Kidney epithelial cell (primary cell): ENCODE data around the gene ARFRP1. TPM values are rescaled to one million over a fixed set of nuclear protein-coding genes. Genes with fewer than 3 reads are reported as not detected.

Source experiments
- DNase-seq: peaks from one replicate; pipeline ENCODE4 v3.0.0-alpha.2; 2010; ENCODE audit warnings: low read depth
- H3K27me3 ChIP-seq: 2 replicates; pipeline ENCODE4 v1.6.0; 2011; ENCODE audit warnings: low read length; ENCODE audit not compliant: control insufficient read depth, insufficient read depth
- H3K36me3 ChIP-seq: 2 replicates; pipeline ENCODE4 v1.5.1; 2011; ENCODE audit warnings: low read length; ENCODE audit not compliant: control insufficient read depth, insufficient read depth
- H3K4me3 ChIP-seq: 2 replicates; pipeline ENCODE4 v1.5.1; 2011; ENCODE audit warnings: low read depth, mild to moderate bottlenecking, control low read depth, low read length
- total RNA-seq: library from RNA; depleted of rRNA; stranded (reverse); fragments of >200 nt; gene quantifications from 2 replicates; pipeline ENCODE4 v1.2.3, GENCODE V29; 2015
- TF ChIP-seq, protein P1 (sequence below): IDR thresholded peaks from 2 replicates; pipeline ENCODE4 v1.5.1; 2011; ENCODE audit warnings: mild to moderate bottlenecking, moderate library complexity, low read length, control low read depth, inconsistent platforms; ENCODE audit not compliant: insufficient read depth, poor library complexity, severe bottlenecking

Gene ARFRP1
- total RNA-seq, 1 donor from 2014 or later: 56.9 TPM

DNA sequence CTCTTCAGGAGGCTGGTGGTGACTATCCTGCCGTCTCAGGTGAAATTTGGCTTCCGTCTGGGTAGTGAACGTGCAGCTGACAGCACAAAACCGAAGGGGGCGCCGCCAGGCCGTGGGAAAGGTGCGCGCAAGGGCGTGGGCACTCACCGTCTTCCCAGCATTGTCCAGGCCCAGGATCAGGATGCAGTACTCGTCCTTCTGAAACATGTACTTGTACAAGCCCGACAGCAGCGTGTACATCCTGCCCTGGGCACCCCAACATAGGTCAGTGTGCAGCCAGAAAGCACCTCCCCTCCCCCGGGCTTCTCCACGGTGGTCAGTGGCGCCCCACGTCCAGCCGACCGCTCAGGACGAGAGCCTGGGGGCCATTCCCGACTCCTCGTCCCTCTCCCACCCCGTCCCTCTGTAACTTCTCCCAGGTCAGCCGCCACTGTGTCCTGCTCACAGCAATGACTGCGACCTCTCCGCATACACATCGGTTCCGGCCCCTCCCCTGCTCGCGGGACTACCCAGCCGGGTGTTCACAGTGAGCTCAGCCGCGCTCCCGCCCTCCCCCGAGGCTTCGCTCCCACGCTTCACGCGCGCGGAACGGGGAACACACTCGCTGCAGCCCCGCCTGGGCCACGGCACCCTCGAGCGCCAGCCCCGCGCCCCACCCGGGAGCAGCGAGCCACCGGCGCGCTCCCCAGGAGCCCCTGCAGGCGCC lies 771 bp downstream of the ARFRP1 start:
- Histone ChIP-seq H3K36me3 (peaks cover 1% of the 10 kb centered on the region), H3K4me3 (peak overlapping the region; percentile 67), H3K27me3 (no peaks in the 10 kb centered on the region)
- TF ChIP-seq, protein P1, sequence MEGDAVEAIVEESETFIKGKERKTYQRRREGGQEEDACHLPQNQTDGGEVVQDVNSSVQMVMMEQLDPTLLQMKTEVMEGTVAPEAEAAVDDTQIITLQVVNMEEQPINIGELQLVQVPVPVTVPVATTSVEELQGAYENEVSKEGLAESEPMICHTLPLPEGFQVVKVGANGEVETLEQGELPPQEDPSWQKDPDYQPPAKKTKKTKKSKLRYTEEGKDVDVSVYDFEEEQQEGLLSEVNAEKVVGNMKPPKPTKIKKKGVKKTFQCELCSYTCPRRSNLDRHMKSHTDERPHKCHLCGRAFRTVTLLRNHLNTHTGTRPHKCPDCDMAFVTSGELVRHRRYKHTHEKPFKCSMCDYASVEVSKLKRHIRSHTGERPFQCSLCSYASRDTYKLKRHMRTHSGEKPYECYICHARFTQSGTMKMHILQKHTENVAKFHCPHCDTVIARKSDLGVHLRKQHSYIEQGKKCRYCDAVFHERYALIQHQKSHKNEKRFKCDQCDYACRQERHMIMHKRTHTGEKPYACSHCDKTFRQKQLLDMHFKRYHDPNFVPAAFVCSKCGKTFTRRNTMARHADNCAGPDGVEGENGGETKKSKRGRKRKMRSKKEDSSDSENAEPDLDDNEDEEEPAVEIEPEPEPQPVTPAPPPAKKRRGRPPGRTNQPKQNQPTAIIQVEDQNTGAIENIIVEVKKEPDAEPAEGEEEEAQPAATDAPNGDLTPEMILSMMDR: peak; percentile 46
- no peak for DNase-seq

DNA sequence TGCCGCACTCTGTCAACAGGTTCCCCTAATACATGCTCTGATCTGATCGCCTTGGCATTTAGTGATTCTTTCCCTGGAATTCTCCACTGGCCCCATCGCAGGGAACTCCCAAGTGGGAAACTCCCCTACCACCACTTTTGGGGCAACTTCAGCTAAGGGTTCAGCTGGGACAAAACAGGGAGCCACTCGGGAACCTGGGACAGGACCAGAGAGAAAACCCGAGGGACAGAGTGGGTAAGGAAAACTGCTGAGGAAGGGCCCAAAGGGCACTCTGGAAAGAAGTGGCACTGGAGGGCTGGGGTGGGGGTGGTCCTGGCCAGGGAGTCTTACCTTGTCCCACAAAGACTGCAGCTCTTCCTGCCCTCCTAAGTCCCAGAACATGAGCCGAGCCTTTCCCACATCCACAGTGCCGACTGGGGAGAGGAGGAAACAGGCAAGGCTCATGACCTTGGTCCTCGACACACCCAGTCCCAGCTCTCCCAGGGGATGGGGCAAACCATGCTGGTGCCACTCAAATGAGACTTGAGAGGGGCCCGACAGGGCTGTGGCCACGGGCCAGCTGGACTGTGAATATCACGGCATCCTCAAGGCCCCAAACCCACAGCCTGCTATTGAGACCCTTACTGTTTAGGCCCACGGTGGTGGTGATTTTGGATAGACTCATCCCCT lies 1.6 kb downstream of the ARFRP1 start:
- Histone ChIP-seq H3K36me3 (peaks cover 1% of the 10 kb centered on the region), H3K4me3 (peak overlapping the region; percentile 67), H3K27me3 (no peaks in the 10 kb centered on the region)
- TF ChIP-seq, protein P1: no peak
- no peak for DNase-seq

DNA sequence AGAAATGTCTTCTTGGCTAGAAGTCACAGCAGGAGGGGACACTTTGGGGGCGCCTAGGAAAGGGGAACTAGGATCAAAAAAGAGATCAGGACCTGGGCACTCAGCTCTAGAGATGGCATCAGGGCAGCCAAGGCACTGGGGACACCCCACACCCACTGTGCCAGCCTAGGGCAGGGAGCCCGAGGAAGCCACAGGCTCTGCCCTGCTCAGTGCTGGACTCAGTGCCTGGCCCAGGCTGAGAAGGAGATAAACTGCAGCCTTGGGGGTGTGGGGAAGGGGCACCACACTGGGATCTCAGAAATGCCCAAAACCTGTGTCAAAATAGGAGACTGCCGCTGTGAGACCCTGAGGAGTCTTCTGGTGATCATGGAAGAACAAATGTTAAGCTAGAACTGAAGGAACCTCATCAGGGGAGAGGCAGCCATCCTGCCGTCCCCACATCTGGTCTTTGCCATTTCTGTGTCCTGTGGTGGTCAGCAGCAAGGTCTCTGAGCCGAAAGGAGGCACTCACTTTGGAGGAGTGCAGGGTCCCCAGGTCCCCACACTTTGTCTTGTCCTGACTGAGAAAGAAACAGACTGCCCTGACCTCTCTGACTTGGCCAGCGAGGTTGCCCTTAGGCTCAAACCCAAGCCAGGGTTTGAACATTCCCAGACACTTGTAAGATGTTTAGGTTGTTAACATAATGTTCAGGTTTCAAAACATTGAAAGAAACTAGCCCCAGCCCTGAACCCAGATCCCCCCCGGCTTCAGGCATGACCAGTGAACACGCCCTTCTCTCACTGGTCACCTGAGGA lies 2.3 kb downstream of the ARFRP1 start:
- Histone ChIP-seq H3K4me3 (no peak overlapping the region), H3K27me3 (no peaks in the 10 kb centered on the region), H3K36me3 (peaks cover 1% of the 10 kb centered on the region)
- TF ChIP-seq, protein P1: no peak
- no peak for DNase-seq

DNA sequence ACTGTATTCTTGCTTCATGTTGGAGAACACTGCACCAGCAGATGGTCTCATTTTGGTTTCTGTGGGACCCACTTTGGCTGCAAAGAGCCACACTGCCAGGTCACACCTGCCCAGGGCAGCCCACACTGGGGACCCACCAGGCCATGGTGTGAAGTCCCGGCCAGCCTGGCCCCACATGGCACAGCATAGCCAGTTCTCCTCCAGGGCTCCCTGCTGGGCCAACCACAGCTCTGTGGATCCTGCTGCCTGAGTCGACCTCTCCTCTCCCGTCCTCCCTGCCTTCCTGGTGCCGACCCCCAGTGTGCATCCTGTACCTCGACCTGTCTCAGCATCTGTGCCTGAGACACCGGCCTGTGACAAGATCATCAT lies 3.0 kb downstream of the ARFRP1 start:
- TF ChIP-seq, protein P1: no peak
- Histone ChIP-seq H3K4me3 (no peak overlapping the region), H3K27me3 (no peaks in the 10 kb centered on the region)

DNA sequence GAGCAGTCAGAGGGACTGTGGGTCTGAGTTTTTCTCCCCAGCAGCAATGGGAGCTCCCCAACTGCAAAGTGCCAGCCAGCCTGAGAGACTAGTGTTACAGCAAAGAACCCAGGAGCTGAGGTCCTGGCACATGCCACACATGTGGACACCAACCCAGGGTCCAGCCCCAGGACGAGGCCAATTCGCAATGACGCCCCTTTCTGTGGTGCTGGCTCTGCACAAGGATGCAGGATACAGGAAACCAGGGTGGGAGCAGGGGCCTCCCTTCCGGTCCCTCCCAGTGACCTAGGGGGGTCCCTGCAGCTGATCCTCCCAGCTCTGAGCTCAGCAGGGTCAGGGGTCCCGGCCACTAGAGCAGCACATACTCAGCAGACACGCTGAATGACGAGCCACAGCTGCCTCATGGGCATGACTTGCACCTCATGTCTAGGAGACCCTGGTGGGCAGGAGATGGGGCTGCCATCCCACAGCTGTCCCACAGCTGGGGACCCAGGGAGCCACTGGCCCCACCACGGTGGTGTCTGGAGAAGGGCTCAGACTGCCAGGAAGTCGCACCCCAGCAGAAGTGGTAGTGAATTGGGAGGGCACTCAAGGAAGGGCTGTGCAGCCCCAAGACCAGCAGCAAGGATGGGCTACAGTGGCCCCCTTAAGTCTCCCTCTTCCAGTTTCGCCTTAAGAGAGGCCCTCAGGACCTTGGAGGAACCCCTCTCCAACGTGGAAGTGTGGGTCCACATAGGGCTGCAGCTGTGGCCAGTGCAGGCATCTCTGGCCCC lies 3.6 kb downstream of the ARFRP1 start:
- TF ChIP-seq, protein P1: no peak
- no peak overlapping the region for H3K4me3 ChIP-seq
- H3K36me3 ChIP-seq: peaks cover 1% of the 10 kb centered on the region
- H3K27me3 ChIP-seq: no peaks in the 10 kb centered on the region
- DNase-seq: no peak

More for the DNA sequence above, 3.0 kb downstream of the ARFRP1 start:
- no peak for DNase-seq
- peaks cover 1% of the 10 kb centered on the region for H3K36me3 ChIP-seq
